Measurements from ENCODE around the gene NSMF. TPM values are rescaled to one million over a fixed set of nuclear protein-coding genes. Genes with fewer than 3 reads are reported as not detected.

The NSMF gene
- total and polyA plus RNA-seq, 8 donors: 11.7 to 84.9 (median 41.6) TPM

DNA sequence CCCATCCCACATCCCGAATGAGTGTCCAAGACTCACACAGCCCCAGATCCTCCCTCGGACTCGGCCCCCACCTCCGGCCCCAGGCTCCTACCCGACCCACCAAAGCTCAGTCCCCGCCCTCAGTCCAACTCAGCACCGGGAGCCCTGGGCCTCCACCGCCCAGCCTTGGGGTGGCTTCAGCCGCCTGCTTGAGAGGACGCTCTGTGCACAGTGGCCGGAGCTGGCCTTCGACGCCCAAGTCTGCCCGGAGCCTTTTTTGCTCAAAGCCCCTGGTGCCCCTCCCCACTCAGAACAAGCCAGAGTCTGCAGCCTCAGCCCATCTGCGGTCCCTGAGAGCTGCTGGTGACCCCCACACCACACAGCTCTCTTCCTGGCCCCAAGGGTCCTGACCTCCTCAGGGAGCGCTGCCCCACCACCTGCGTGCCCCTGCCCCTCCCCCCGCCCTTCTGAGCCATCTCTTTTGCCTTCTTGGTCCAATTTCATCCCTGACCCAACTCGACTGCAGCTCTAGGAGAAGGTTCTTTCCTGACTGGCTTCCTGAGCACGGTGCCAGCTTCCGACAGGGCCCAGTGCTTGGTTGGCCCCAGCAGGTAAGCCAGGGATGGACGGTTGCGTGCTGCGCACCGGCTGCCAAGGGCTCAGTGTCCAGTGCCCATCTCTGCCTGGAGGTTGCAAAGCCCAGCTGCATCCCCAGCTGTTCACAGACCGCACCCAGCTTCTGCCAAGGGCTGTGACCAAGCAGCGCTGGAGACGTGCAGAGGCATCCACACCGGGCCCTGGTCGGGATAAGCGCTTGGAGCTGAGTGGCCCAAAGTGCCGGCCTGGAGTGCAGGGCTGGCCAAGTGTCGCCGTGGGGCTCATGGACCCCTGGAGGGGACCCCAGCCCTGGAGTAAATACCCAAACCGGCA, 27.7 kb upstream of the NSMF start:
- TF ChIP-seq, protein P1, sequence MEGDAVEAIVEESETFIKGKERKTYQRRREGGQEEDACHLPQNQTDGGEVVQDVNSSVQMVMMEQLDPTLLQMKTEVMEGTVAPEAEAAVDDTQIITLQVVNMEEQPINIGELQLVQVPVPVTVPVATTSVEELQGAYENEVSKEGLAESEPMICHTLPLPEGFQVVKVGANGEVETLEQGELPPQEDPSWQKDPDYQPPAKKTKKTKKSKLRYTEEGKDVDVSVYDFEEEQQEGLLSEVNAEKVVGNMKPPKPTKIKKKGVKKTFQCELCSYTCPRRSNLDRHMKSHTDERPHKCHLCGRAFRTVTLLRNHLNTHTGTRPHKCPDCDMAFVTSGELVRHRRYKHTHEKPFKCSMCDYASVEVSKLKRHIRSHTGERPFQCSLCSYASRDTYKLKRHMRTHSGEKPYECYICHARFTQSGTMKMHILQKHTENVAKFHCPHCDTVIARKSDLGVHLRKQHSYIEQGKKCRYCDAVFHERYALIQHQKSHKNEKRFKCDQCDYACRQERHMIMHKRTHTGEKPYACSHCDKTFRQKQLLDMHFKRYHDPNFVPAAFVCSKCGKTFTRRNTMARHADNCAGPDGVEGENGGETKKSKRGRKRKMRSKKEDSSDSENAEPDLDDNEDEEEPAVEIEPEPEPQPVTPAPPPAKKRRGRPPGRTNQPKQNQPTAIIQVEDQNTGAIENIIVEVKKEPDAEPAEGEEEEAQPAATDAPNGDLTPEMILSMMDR (IDR thresholded peaks at IDR 0.05): no peak
- TF ChIP-seq EP300 (IDR thresholded peaks at IDR 0.05) (no peak), POLR2AphosphoS5 (IDR thresholded peaks at IDR 0.05) (no peak), POLR2A (IDR thresholded peaks at IDR 0.05) (no peak)
- intact Hi-C loops (cut with DNase I; ENCODE audit: low total_unique reads): no loop called here
- DNase-seq: no peak

DNA sequence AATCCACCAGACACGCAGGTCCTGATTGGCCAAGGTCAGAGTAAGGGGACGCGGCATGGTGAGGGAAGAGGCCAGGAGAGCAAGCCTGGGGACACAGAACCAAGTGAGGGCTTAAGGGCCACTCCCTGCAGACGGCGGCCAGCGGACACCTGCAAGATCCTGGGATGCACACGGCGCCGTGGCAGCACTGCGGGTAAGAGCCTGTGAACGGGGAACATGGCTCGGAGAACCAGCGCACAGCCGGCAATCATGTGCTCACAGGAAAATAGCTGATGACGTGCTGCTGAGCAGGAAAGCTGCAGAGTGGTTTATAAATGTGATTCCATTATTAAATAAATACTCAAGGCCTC, 27.0 kb upstream of the NSMF start:
- WGBS, 5 donors: 78 to 93% (median 90%) methylated on average over 15 of the region's 15 CpGs
- no peak for DNase-seq
- intact Hi-C loops (cut with DNase I; ENCODE audit: low total_unique reads): no loop called here
- Histone ChIP-seq H3K27ac (no peak overlapping the region), H3K9me3 (no peaks in the 10 kb centered on the region), H3K36me3 (peaks cover 0 to 25% (median 14%) of the 10 kb centered on the region in 4 donors), H3K4me1 (peaks cover 0 to 12% (median 10%) of the 10 kb centered on the region in 4 donors), H3K27me3 (no peaks in the 10 kb centered on the region), H3K4me3 (no peak overlapping the region)
- TF ChIP-seq, protein P1 (IDR thresholded peaks at IDR 0.05): no peak
- TF ChIP-seq POLR2AphosphoS5 (IDR thresholded peaks at IDR 0.05) (no peak), POLR2A (IDR thresholded peaks at IDR 0.05) (no peak), EP300 (IDR thresholded peaks at IDR 0.05) (no peak)

More for the DNA sequence above, 27.7 kb upstream of the NSMF start:
- peaks cover 0 to 9% (median 9%) of the 10 kb centered on the region in 4 donors for H3K4me1 ChIP-seq
- no peak overlapping the region for H3K27ac ChIP-seq
- no peaks in the 10 kb centered on the region for H3K27me3 ChIP-seq
- H3K9me3 ChIP-seq: no peaks in the 10 kb centered on the region
- H3K4me3 ChIP-seq: no peak overlapping the region
- WGBS, 5 donors: 83 to 91% (median 89%) methylated on average over 16 to 35 of the region's 35 CpGs
- H3K36me3 ChIP-seq: peaks cover 0 to 32% (median 19%) of the 10 kb centered on the region in 4 donors

DNA sequence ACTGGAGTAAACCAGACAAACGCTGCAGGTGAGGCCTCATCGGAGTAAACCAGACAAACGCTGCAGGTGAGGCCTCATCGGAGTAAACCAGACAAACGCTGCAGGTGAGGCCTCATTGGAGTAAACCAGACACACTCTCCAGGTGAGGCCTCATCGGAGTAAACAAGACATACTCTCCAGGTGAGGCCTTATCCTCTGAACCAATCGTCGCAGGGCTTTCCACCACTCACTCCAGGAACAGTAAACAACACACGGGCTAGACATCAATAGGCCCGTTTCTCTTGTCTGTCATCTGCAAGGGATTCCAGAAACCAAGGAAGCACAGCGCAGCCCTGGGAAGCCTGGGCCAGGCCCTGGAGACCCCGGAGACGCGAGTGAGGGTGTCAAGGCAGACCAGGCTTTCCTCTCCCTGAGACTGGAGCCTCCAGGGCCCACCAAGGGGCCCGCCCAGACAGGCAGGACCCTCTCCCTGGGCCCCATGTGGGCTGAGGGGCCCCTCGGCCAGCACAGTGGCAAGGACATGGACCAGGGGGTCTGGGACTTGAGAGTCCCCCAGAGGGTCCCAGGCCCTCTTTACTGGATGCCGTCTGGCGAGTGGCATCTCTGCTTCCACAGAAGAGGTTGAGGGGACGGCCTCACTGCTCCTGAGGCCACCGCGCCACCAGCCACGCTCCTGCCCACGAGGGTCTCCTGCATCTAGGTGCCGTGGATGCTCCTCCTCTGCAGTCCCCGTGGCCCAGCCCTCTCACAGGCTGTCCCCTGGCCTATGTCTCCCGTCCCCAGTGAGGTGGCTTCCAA, 26.4 kb upstream of the NSMF start:
- TF ChIP-seq POLR2AphosphoS5 (IDR thresholded peaks at IDR 0.05): no peak
- TF ChIP-seq EP300 (IDR thresholded peaks at IDR 0.05): no peak
- no peak for TF ChIP-seq POLR2A (IDR thresholded peaks at IDR 0.05)
- TF ChIP-seq, protein P1 (IDR thresholded peaks at IDR 0.05): no peak
- no peak for DNase-seq
- 83 to 85% (median 84%) methylated on average over 16 to 26 of the region's 26 CpGs for WGBS, 5 donors
- H3K4me1 ChIP-seq: peaks cover 0 to 12% (median 10%) of the 10 kb centered on the region in 4 donors
- no peaks in the 10 kb centered on the region for H3K9me3 ChIP-seq
- no peaks in the 10 kb centered on the region for H3K27me3 ChIP-seq
- H3K4me3 ChIP-seq: no peak overlapping the region
- H3K36me3 ChIP-seq: peaks cover 0 to 25% (median 17%) of the 10 kb centered on the region in 4 donors
- intact Hi-C loops (cut with DNase I; ENCODE audit: low total_unique reads): no loop called here
- no peak overlapping the region for H3K27ac ChIP-seq

GRCh38 chr9:137484551-137485315, 25.6 kb upstream of the NSMF start:
- intact Hi-C loops (cut with DNase I; ENCODE audit: low total_unique reads): no loop called here
- Histone ChIP-seq H3K36me3 (peaks cover 0 to 28% (median 19%) of the 10 kb centered on the region in 4 donors), H3K27me3 (no peaks in the 10 kb centered on the region), H3K4me3 (no peak overlapping the region), H3K9me3 (no peaks in the 10 kb centered on the region), H3K4me1 (peaks cover 0 to 12% (median 10%) of the 10 kb centered on the region in 4 donors), H3K27ac (no peak overlapping the region)
- WGBS, 5 donors: 87 to 95% (median 92%) methylated on average over 12 to 27 of the region's 27 CpGs
- no peak for TF ChIP-seq POLR2AphosphoS5 (IDR thresholded peaks at IDR 0.05)
- TF ChIP-seq POLR2A (IDR thresholded peaks at IDR 0.05): no peak
- TF ChIP-seq, protein P1 (IDR thresholded peaks at IDR 0.05): no peak
- no peak for TF ChIP-seq EP300 (IDR thresholded peaks at IDR 0.05)
- DNase-seq: no peak

Data from stomach (tissue), 9 donors.